GM23338 (cell line): Measurements from ENCODE around the gene TCF12. TPM values are rescaled to one million over a fixed set of nuclear protein-coding genes. Genes with fewer than 3 reads are reported as not detected.

Experiments
- ATAC-seq: fragments of 200-7000 bp; cut with Tn5 transposase; 3 replicates; pipeline ENCODE4 v1.9.1; 2020
- DNase-seq: peaks from one replicate; pipeline ENCODE4 v3.0.0-alpha.2; 2015; ENCODE audit warnings: low spot score
- H2AFZ ChIP-seq: fragments of 200-600 bp; sonication (generic); 2 replicates; pipeline ENCODE4 v1.8.0; 2016; ENCODE audit warnings: antibody characterized with exemption, mild to moderate bottlenecking, moderate library complexity
- H3F3A ChIP-seq: fragments of 200-600 bp; sonication (generic); replicated peaks from 2 replicates; pipeline ENCODE4 v1.8.0; 2017; ENCODE audit warnings: antibody characterized with exemption, mixed run types, low read depth
- H3K27ac ChIP-seq: fragments of 200-600 bp; sonication (generic); 2 replicates; pipeline ENCODE4 v1.6.1; 2016; ENCODE audit warnings: low read depth
- H3K27me3 ChIP-seq: fragments of 200-600 bp; sonication (generic); 2 replicates; pipeline ENCODE4 v1.8.0; 2016; ENCODE audit warnings: mild to moderate bottlenecking, mixed run types, moderate library complexity; ENCODE audit not compliant: insufficient read depth
- H3K36me3 ChIP-seq: fragments of 200-600 bp; sonication (generic); 2 replicates; pipeline ENCODE4 v1.8.0; 2016; ENCODE audit warnings: mild to moderate bottlenecking; ENCODE audit not compliant: insufficient read depth
- H3K4me1 ChIP-seq: fragments of 200-600 bp; sonication (generic); 2 replicates; pipeline ENCODE4 v1.8.0; 2016; ENCODE audit warnings: mild to moderate bottlenecking, moderate library complexity; ENCODE audit not compliant: insufficient read depth
- H3K4me2 ChIP-seq: fragments of 200-600 bp; sonication (generic); 2 replicates; pipeline ENCODE4 v1.7.1; 2017; ENCODE audit warnings: mixed run types
- H3K4me3 ChIP-seq: fragments of 200-600 bp; sonication (generic); 2 replicates; pipeline ENCODE4 v1.6.1; 2016; ENCODE audit warnings: mixed run types
- H3K79me2 ChIP-seq: fragments of 200-600 bp; sonication (generic); replicated peaks from 2 replicates; pipeline ENCODE4 v1.8.0; 2017; ENCODE audit warnings: mild to moderate bottlenecking; ENCODE audit not compliant: insufficient read depth
- H3K9me2 ChIP-seq: fragments of 200-600 bp; sonication (generic); 2 replicates; pipeline ENCODE4 v1.8.0; 2017; ENCODE audit not compliant: insufficient read depth
- H4K20me1 ChIP-seq: fragments of 200-600 bp; sonication (generic); replicated peaks from 2 replicates; pipeline ENCODE4 v1.8.0; 2017; ENCODE audit warnings: mild to moderate bottlenecking; ENCODE audit not compliant: insufficient read depth
- H3K27ac Mint-ChIP-seq: 2 replicates; pipeline ENCODE4 v1.8.0; 2020; ENCODE audit warnings: inconsistent platforms, mild to moderate bottlenecking, moderate library complexity, mixed read lengths
- H3K27me3 Mint-ChIP-seq: 3 replicates; pipeline ENCODE4 v1.8.0; 2022; ENCODE audit warnings: low read depth, mild to moderate bottlenecking, moderate library complexity, mixed read lengths, inconsistent platforms; ENCODE audit not compliant: insufficient read depth, poor library complexity
- H3K36me3 Mint-ChIP-seq: 3 replicates; pipeline ENCODE4 v1.8.0; 2021; ENCODE audit warnings: low read depth, mild to moderate bottlenecking, inconsistent platforms, moderate library complexity, mixed read lengths
- H3K4me1 Mint-ChIP-seq: 3 replicates; pipeline ENCODE4 v1.8.0; 2020; ENCODE audit warnings: mild to moderate bottlenecking, inconsistent platforms, mixed read lengths
- H3K4me3 Mint-ChIP-seq: 3 replicates; pipeline ENCODE4 v1.8.0; 2021; ENCODE audit warnings: moderate library complexity, mild to moderate bottlenecking, inconsistent platforms, mixed read lengths
- H3K9me3 Mint-ChIP-seq: 3 replicates; pipeline ENCODE4 v1.8.0; 2020; ENCODE audit warnings: moderate library complexity, mild to moderate bottlenecking, inconsistent platforms, mixed read lengths
- CREB1 ChIP-seq: fragments of 250-450 bp; sonication (Bioruptor Pico); IDR thresholded peaks from 2 replicates; pipeline ENCODE4 v1.5.0; 2020; ENCODE audit warnings: low read depth, mild to moderate bottlenecking, moderate library complexity
- CTCF ChIP-seq, 2 experiments: fragments of 200-600 bp in 1 of 2; sonication (generic) in 1 of 2; conservative IDR thresholded peaks; 2 replicates each; pipeline versions ENCODE4 v1.5.1 to v1.6.1; 2016 to 2017; ENCODE audit warnings: antibody characterized with exemption in 2 of 2, low read depth in 2 of 2, mild to moderate bottlenecking in 2 of 2, moderate library complexity in 1 of 2
- EZH2 ChIP-seq: fragments of 200-600 bp; sonication (generic); IDR thresholded peaks from one replicate; pipeline ENCODE4 v1.8.0; 2017; ENCODE audit warnings: antibody characterized with exemption, mild to moderate bottlenecking, low read depth; ENCODE audit not compliant: unreplicated experiment
- EZH2phosphoT487 ChIP-seq: fragments of 200-600 bp; sonication (generic); IDR thresholded peaks from one replicate; pipeline ENCODE4 v1.8.1; 2018; ENCODE audit warnings: antibody characterized with exemption; ENCODE audit not compliant: unreplicated experiment
- JUNB ChIP-seq: IDR thresholded peaks from one replicate; pipeline ENCODE4 v1.6.1; 2016; ENCODE audit warnings: antibody characterized with exemption; ENCODE audit not compliant: unreplicated experiment
- NANOG ChIP-seq: IDR thresholded peaks from 2 replicates; pipeline ENCODE4 v1.6.1; 2016; ENCODE audit warnings: antibody characterized with exemption, borderline replicate concordance
- POLR2AphosphoS5 ChIP-seq: IDR thresholded peaks from 2 replicates; pipeline ENCODE4 v1.6.1; 2016; ENCODE audit warnings: antibody characterized with exemption, low read depth
- REST ChIP-seq: IDR thresholded peaks from one replicate; pipeline ENCODE4 v1.6.1; 2018; ENCODE audit warnings: antibody characterized with exemption; ENCODE audit not compliant: unreplicated experiment
- ZNF114 ChIP-seq: fragments of 250-450 bp; sonication (Bioruptor Pico); IDR thresholded peaks from 2 replicates; pipeline ENCODE4 v1.5.0; 2020; ENCODE audit warnings: mild to moderate bottlenecking, moderate library complexity
- ZNF331 ChIP-seq: fragments of 250-450 bp; sonication (Bioruptor Pico); IDR thresholded peaks from 2 replicates; pipeline ENCODE4 v1.5.0; 2020; ENCODE audit warnings: low read depth, mild to moderate bottlenecking, moderate library complexity
- ZNF462 ChIP-seq: fragments of 250-450 bp; sonication (Bioruptor Pico); IDR thresholded peaks from 2 replicates; pipeline ENCODE4 v1.5.0; 2020; ENCODE audit warnings: mild to moderate bottlenecking, moderate library complexity
- polyA plus RNA-seq: library from polyadenylated mRNA; unstranded; fragments of >200 nt; fragmentation: Nextera tagmentation; extraction: Ambion mirVana; gene quantifications from 2 replicates; pipeline ENCODE4 v1.2.1, GENCODE V29; 2016
- total RNA-seq: library from RNA; depleted of rRNA; stranded (reverse); fragments of >200 nt; shearing (Covaris generic); gene quantifications from 2 replicates; pipeline ENCODE4 v1.2.3, GENCODE V29; 2014

The TCF12 gene
- total and polyA plus RNA-seq, 2 experiments from 2014 or later, result 27.6 to 104 TPM

- TF ChIP-seq NANOG (no peak), EZH2phosphoT487 (no peak), POLR2AphosphoS5 (no peak)
These were observed 230.8 kb downstream of the TCF12 start (continued) for GRCh38 chr15:57149196-57149595.

GRCh38 chr15:57150066-57150865 lies 231.8 kb downstream of the TCF12 start:
- Histone ChIP-seq H3F3A (no peaks in the 10 kb centered on the region), H4K20me1 (no peaks in the 10 kb centered on the region; the same call in 1 of the 2 replicates), H3K4me3 (no peak overlapping the region), H3K27ac (peak overlapping the region; percentile 6; the same call in 1 of the 2 replicates), H3K36me3 (no peaks in the 10 kb centered on the region), H3K9me2 (no peaks in the 10 kb centered on the region), H3K27me3 (no peaks in the 10 kb centered on the region), H2AFZ (no peak overlapping the region), H3K4me1 (peaks cover 5% of the 10 kb centered on the region), H3K4me2 (no peak overlapping the region), H3K79me2 (peaks cover 5% of the 10 kb centered on the region; the same call in 1 of the 2 replicates)
- DNase-seq, result no peak
- peaks cover 7% of the 10 kb centered on the region for H3K27me3 Mint-ChIP-seq
- ATAC-seq, result no peak
- H3K4me1 Mint-ChIP-seq, result peaks cover 21% of the 10 kb centered on the region
- peaks cover 34% of the 10 kb centered on the region for H3K36me3 Mint-ChIP-seq
- H3K9me3 Mint-ChIP-seq, result peaks cover 25% of the 10 kb centered on the region
- no peak overlapping the region for H3K4me3 Mint-ChIP-seq
- H3K27ac Mint-ChIP-seq, result peak overlapping the region; percentile 16
- TF ChIP-seq CTCF (conservative IDR thresholded peaks at IDR 0.05; ENCODE audit: low read depth in 2 of 2) (no peak), CREB1 (CRISPR knock-in tag) (no peak), JUNB (no peak), ZNF331 (CRISPR knock-in tag) (no peak), ZNF114 (CRISPR knock-in tag) (no peak), NANOG (no peak), ZNF462 (no peak), EZH2phosphoT487 (no peak), EZH2 (no peak), REST (no peak)
